Panc1 (cell line): Measurements from ENCODE around the gene KRTAP2-2. TPM values are rescaled to one million over a fixed set of nuclear protein-coding genes. Genes with fewer than 3 reads are reported as not detected.
"Not testable (repeated sequence)": the region's sequence is repeated elsewhere in the genome, so short reads cannot be mapped to it uniquely, and the experiment has no call there.

ENCODE experiments used
- ATAC-seq: fragments of 200-7000 bp; cut with Tn5 transposase; 2 replicates; pipeline ENCODE4 v1.9.1; 2020; ENCODE audit warnings: mild to moderate bottlenecking, moderate library complexity
- BruUV-seq: library from RNA; stranded (reverse); fragments of 400-500 nt; replicated peaks from 2 replicates; lab custom pipeline; 2021; lab: Mats Ljungman, UMichigan
- CTCF ChIA-PET: fragments of 300-600 bp; sonication (Branson Sonifier 250); formaldehyde crosslinking; loops from one replicate; lab custom pipeline; 2022; ENCODE audit warnings: antibody characterized with exemption; lab: Charles Lee
- POLR2A ChIA-PET: fragments of 300-600 bp; sonication (Branson Sonifier 250); formaldehyde crosslinking; loops from one replicate; lab custom pipeline; 2022; ENCODE audit warnings: antibody characterized with exemption; lab: Charles Lee
- DNase-seq: peaks from one replicate; pipeline ENCODE4 v3.0.0-alpha.2; 2010; ENCODE audit warnings: low read depth, low spot score
- H3K27ac ChIP-seq: 2 replicates; pipeline ENCODE4 v1.5.1; 2011; ENCODE audit warnings: mild to moderate bottlenecking, low read length, inconsistent platforms
- H3K27me3 ChIP-seq: fragments of 200-500 bp; sonication (Bioruptor generic); 2 replicates; pipeline ENCODE4 v1.6.0; 2014; ENCODE audit warnings: low read length, inconsistent platforms; ENCODE audit not compliant: control insufficient read depth, insufficient read depth
- H3K36me3 ChIP-seq: fragments of 200-500 bp; sonication (Bioruptor generic); 2 replicates; pipeline ENCODE4 v1.5.1; 2014; ENCODE audit warnings: inconsistent platforms, mild to moderate bottlenecking, low read length, moderate library complexity; ENCODE audit not compliant: control insufficient read depth, insufficient read depth
- H3K4me1 ChIP-seq: 2 replicates; pipeline ENCODE4 v1.5.1; 2011; ENCODE audit warnings: inconsistent platforms, mild to moderate bottlenecking, low read length, moderate library complexity; ENCODE audit not compliant: control insufficient read depth, insufficient read depth
- H3K4me3 ChIP-seq, 2 experiments: 2 replicates each; pipeline ENCODE4 v1.5.1; 2011 to 2012; ENCODE audit warnings: low read depth in 2 of 2, low read length in 2 of 2, mild to moderate bottlenecking in 2 of 2, inconsistent platforms in 1 of 2, moderate library complexity in 1 of 2
- H3K9me3 ChIP-seq: fragments of 200-500 bp; sonication (Bioruptor generic); 2 replicates; pipeline ENCODE4 v1.5.1; 2014; ENCODE audit warnings: low read depth, mild to moderate bottlenecking, inconsistent platforms, low read length, moderate library complexity; ENCODE audit not compliant: control insufficient read depth, insufficient read depth
- CTCF ChIP-seq: fragments of 450-650 bp; IDR thresholded peaks from 2 replicates; pipeline ENCODE4 v1.5.1; 2017; ENCODE audit warnings: mild to moderate bottlenecking
- POLR2AphosphoS5 ChIP-seq: IDR thresholded peaks from 2 replicates; pipeline ENCODE4 v1.6.1; 2012; ENCODE audit warnings: mild to moderate bottlenecking, low read depth, low read length, moderate library complexity
- REST ChIP-seq, 2 experiments: IDR thresholded peaks; 2 replicates each; pipeline ENCODE4 v1.6.1; 2011 to 2012; ENCODE audit warnings: low read depth in 2 of 2, control low read depth in 1 of 2, low read length in 1 of 2, mild to moderate bottlenecking in 1 of 2, moderate library complexity in 1 of 2; ENCODE audit not compliant: insufficient read depth in 1 of 2
- SIN3A ChIP-seq: IDR thresholded peaks from 2 replicates; pipeline ENCODE4 v1.6.1; 2012; ENCODE audit warnings: low read depth, mild to moderate bottlenecking, low read length, moderate library complexity, borderline replicate concordance; ENCODE audit not compliant: insufficient read depth
- TCF7L2 ChIP-seq: IDR thresholded peaks from 2 replicates; pipeline ENCODE4 v1.6.1; 2011; ENCODE audit warnings: mild to moderate bottlenecking, low read depth, low read length, inconsistent platforms
- in situ Hi-C: cut with HindIII; loops from 2 replicates; pipeline ENCODE4 v1.10.0; 2016; ENCODE audit warnings: low sequenced_read_pairs, low pct_unique_long_range_greater_than_20kb
- intact Hi-C: fragments of 100-400 bp; cut with micrococcal nuclease; formaldehyde crosslinking; loops from one replicate; pipeline ENCODE4 v1.10.0; 2022; ENCODE audit not compliant: unreplicated experiment
- total RNA-seq: library from RNA; stranded (reverse); gene quantifications from one replicate; pipeline ENCODE4 v1.2.1, GENCODE V29; 2021; ENCODE audit not compliant: unreplicated experiment

KRTAP2-2 gene
- total RNA-seq, 1 experiment from 2014 or later, result not detected

- ChIA-PET POLR2A (no interaction called here), CTCF (no interaction called here)
- DNase-seq (no peak), ATAC-seq (0 out of 2 replicates have a peak, but pooled peaks have one; percentile 38)
- Histone ChIP-seq H3K27ac (no peak overlapping the region), H3K4me1 (no peaks in the 10 kb centered on the region), H3K4me3 (no peak overlapping the region), H3K27me3 (0 out of 2 replicates have a peak, but pooled peaks cover 2% of the 10 kb centered on the region), H3K9me3 (no peaks in the 10 kb centered on the region), H3K36me3 (no peaks in the 10 kb centered on the region)
- TF ChIP-seq CTCF, result no peak
- no peak for TF ChIP-seq SIN3A
- no peak for TF ChIP-seq REST (IDR thresholded peaks at IDR 0.05; ENCODE audit: insufficient read depth in 1 of 2, low read depth in 2 of 2, low read length in 1 of 2)
- TF ChIP-seq POLR2AphosphoS5, result no peak
- TF ChIP-seq TCF7L2, result no peak
- in situ Hi-C loops, result no loop called here
- intact Hi-C loops, result no loop called here
- no TSS peak for BruUV-seq
These were observed 5.9 kb downstream of the KRTAP2-2 start for GRCh38 chr17:41049110-41049509.

GRCh38 chr17:41048441-41048840, 6.6 kb downstream of the KRTAP2-2 start:
- H3K4me3 ChIP-seq, result no peak overlapping the region
- in situ Hi-C loops (no loop called here), intact Hi-C loops (no loop called here)
- no peaks in the 10 kb centered on the region for H3K9me3 ChIP-seq
- no peak overlapping the region for H3K27ac ChIP-seq
- no peak for TF ChIP-seq CTCF
- TF ChIP-seq POLR2AphosphoS5, result no peak
- no peak for TF ChIP-seq TCF7L2
- no peak for TF ChIP-seq SIN3A
- TF ChIP-seq REST (IDR thresholded peaks at IDR 0.05; ENCODE audit: insufficient read depth in 1 of 2, low read depth in 2 of 2, low read length in 1 of 2), result no peak
- no peak for ATAC-seq
- ChIA-PET CTCF (no interaction called here), POLR2A (no interaction called here)
- no peaks in the 10 kb centered on the region for H3K36me3 ChIP-seq
- BruUV-seq, result no TSS peak
- DNase-seq, result no peak
- 0 out of 2 replicates have a peak, but pooled peaks cover 2% of the 10 kb centered on the region for H3K27me3 ChIP-seq
- H3K4me1 ChIP-seq, result no peaks in the 10 kb centered on the region

- ATAC-seq, H3K27me3 ChIP-seq, POLR2A ChIA-PET, H3K27ac ChIP-seq, BruUV-seq, DNase-seq, H3K9me3 ChIP-seq, in situ Hi-C loops, H3K4me3 ChIP-seq, CTCF ChIA-PET, intact Hi-C loops, H3K4me1 ChIP-seq, H3K36me3 ChIP-seq: not testable (repeated sequence)
These were observed 8.1 kb downstream of the KRTAP2-2 start, which contains the start of gene KRTAP2-1 for GRCh38 chr17:41046735-41047465. KRTAP2-1 (minus strand) TSS chr17:41047316; CDS start chr17:41047267, 49 bp downstream.
